ENCODE results near the gene SCGN.

GRCh38 chr6:25670208-25670607 is 18.2 kb downstream of the SCGN start:
- no peak for TF ChIP-seq CTCF (IDR thresholded peaks at IDR 0.05)
- TF ChIP-seq POLR2AphosphoS5 (IDR thresholded peaks at IDR 0.05; ENCODE audit: low read depth, low read length), result no peak
- no peak for TF ChIP-seq REST (IDR thresholded peaks at IDR 0.05; ENCODE audit: insufficient read depth in 1 of 2, low read depth in 2 of 2, low read length in 1 of 2)
